ENCODE data around the gene MARVELD3. TPM values are rescaled to one million over a fixed set of nuclear protein-coding genes. Genes with fewer than 3 reads are reported as not detected.
"Not testable (repeated sequence)": the region's sequence is repeated elsewhere in the genome, so short reads cannot be mapped to it uniquely, and the experiment has no call there.

Gene MARVELD3
- polyA plus RNA-seq, 1 of the 3 experiments (the other 2 are of a cell fraction) = not detected

DNA sequence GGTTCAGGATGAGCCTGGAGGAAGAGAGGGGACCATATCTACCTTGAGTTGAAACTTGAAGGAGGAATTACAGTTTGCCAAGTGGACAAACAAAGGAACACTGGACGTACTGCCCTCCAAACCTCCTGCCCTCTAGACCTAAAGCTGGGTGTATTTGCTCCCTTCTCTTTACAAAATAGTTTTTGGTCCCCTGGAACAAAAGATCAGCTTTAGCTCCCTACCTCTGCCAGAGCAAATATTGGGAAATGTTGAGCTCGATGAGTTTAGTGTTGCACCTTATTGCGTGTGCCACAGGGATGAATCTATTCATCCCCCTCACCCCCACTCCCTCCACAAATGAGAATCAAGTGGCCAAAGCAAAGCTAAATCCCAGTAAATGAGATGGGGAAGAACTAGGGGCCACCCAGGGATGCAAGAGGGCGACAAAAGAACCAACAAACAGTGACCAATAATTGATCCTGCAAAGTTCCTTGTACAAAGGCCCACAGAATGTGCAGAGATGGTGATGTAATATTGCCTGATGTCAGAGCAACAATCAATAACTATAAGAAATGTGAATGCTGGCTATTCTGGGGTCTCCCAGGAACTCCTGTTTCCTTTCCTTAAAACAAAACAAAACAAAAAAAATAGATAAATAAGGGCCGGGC, 31.9 kb upstream of the MARVELD3 start:
- no peaks in the 10 kb centered on the region for H4K20me1 ChIP-seq (ENCODE audit: insufficient read depth)
- H3K36me3 ChIP-seq (replicated peaks in 1 of 2; ENCODE audit: control insufficient read depth in 1 of 2, insufficient read depth in 2 of 2, low read length in 1 of 2) = no peaks in the 10 kb centered on the region
- H3K79me2 ChIP-seq (ENCODE audit: insufficient read depth) = no peaks in the 10 kb centered on the region
- H3F3A ChIP-seq (replicated peaks; ENCODE audit: insufficient read depth) = no peaks in the 10 kb centered on the region
- H3K27ac ChIP-seq (ENCODE audit: low read depth in 2 of 2, low read length in 1 of 2) = no peak overlapping the region
- TF ChIP-seq TCF12 (IDR thresholded peaks at IDR 0.05) (no peak), RFX5 (IDR thresholded peaks at IDR 0.05; ENCODE audit: low read length) (no peak), YY1 (IDR thresholded peaks at IDR 0.05; ENCODE audit: low read depth) (no peak), PBX3 (IDR thresholded peaks at IDR 0.05) (no peak), JUND (IDR thresholded peaks at IDR 0.05) (no peak), SIN3A (IDR thresholded peaks at IDR 0.05; ENCODE audit: borderline replicate concordance, low read depth, low read length) (no peak), EP300 (IDR thresholded peaks at IDR 0.05; ENCODE audit: borderline replicate concordance in 1 of 2, low read depth in 1 of 2, low read length in 1 of 2) (no peak), ZBTB33 (IDR thresholded peaks at IDR 0.05; ENCODE audit: borderline replicate concordance, low read depth) (no peak), CTCF (IDR thresholded peaks at IDR 0.05) (no peak), CHD2 (IDR thresholded peaks at IDR 0.05; ENCODE audit: low read length, partially characterized antibody) (no peak), MXI1 (IDR thresholded peaks at IDR 0.05; ENCODE audit: low read depth, low read length) (no peak), SMC3 (IDR thresholded peaks at IDR 0.05; ENCODE audit: low read depth, low read length) (no peak), POLR2AphosphoS5 (IDR thresholded peaks at IDR 0.05; ENCODE audit: low read depth, low read length) (no peak), NRF1 (IDR thresholded peaks at IDR 0.05; ENCODE audit: low read depth, low read length) (no peak)
- TF ChIP-seq, protein P1, sequence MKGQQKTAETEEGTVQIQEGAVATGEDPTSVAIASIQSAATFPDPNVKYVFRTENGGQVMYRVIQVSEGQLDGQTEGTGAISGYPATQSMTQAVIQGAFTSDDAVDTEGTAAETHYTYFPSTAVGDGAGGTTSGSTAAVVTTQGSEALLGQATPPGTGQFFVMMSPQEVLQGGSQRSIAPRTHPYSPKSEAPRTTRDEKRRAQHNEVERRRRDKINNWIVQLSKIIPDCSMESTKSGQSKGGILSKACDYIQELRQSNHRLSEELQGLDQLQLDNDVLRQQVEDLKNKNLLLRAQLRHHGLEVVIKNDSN (IDR thresholded peaks at IDR 0.05; ENCODE audit: borderline replicate concordance, low read depth) = no peak
- ChIA-PET POLR2A (no interaction called here), CTCF (interaction anchor here (1.2 to 2.6 kb wide), 2 partner anchors 17 to 29 kb away, joined by 3 to 13 read pairs; no protein-coding TSS in a partner anchor)
- H3K4me3 ChIP-seq (ENCODE audit: low read depth in 2 of 2, low read length in 1 of 2) = no peak overlapping the region
- H3K9me3 ChIP-seq = no peaks in the 10 kb centered on the region
- H3K9me2 ChIP-seq = no peaks in the 10 kb centered on the region
- H3K4me1 ChIP-seq (ENCODE audit: control insufficient read depth in 1 of 2, insufficient read depth in 2 of 2, low read depth in 1 of 2, low read length in 1 of 2) = no peaks in the 10 kb centered on the region
- peaks cover 3% of the 10 kb centered on the region; the same call in 1 of the 2 replicates for H3K27me3 ChIP-seq (ENCODE audit: insufficient read depth)
- no peak overlapping the region for H3K9ac ChIP-seq
- 23% methylated on average over 5 of the region's 5 CpGs for WGBS (ENCODE audit: low lambda C conversion rate)
- no peak for DNase-seq
- no peak overlapping the region for H2AFZ ChIP-seq (ENCODE audit: low read depth)
- no peak overlapping the region for H3K4me2 ChIP-seq

- H3K4me1 ChIP-seq (ENCODE audit: control insufficient read depth in 1 of 2, insufficient read depth in 2 of 2, low read depth in 1 of 2, low read length in 1 of 2); DNase-seq; H3K27ac ChIP-seq (ENCODE audit: low read depth in 2 of 2, low read length in 1 of 2); H3K9me2 ChIP-seq; H3K9ac ChIP-seq; H3K79me2 ChIP-seq (ENCODE audit: insufficient read depth); H2AFZ ChIP-seq (ENCODE audit: low read depth); H4K20me1 ChIP-seq (ENCODE audit: insufficient read depth); H3F3A ChIP-seq (replicated peaks; ENCODE audit: insufficient read depth); H3K9me3 ChIP-seq; H3K4me3 ChIP-seq (ENCODE audit: low read depth in 2 of 2, low read length in 1 of 2); H3K36me3 ChIP-seq (replicated peaks in 1 of 2; ENCODE audit: control insufficient read depth in 1 of 2, insufficient read depth in 2 of 2, low read length in 1 of 2); H3K4me2 ChIP-seq; H3K27me3 ChIP-seq (ENCODE audit: insufficient read depth); POLR2A ChIA-PET: not testable (repeated sequence)
- CTCF ChIA-PET = interaction anchor here (2.6 kb wide), 1 partner anchor 16 kb away, joined by 13 read pairs; no protein-coding TSS in a partner anchor
- 39% methylated on average over 7 of the region's 7 CpGs for WGBS (ENCODE audit: low lambda C conversion rate)
Observed at GRCh38 chr16:71595340-71595826, 30.6 kb upstream of the MARVELD3 start.

GRCh38 chr16:71598426-71598825, 27.6 kb upstream of the MARVELD3 start:
- CTCF ChIA-PET = interaction anchor here (1.1 kb wide), 1 partner anchor 13 kb away, joined by 3 read pairs; no protein-coding TSS in a partner anchor
- H3K27me3 ChIP-seq (ENCODE audit: insufficient read depth); H3K4me1 ChIP-seq (ENCODE audit: control insufficient read depth in 1 of 2, insufficient read depth in 2 of 2, low read depth in 1 of 2, low read length in 1 of 2); H3K9ac ChIP-seq; H3K9me3 ChIP-seq; POLR2A ChIA-PET; H4K20me1 ChIP-seq (ENCODE audit: insufficient read depth); H3K4me3 ChIP-seq (ENCODE audit: low read depth in 2 of 2, low read length in 1 of 2); H3K9me2 ChIP-seq; H3K27ac ChIP-seq (ENCODE audit: low read depth in 2 of 2, low read length in 1 of 2); H3K79me2 ChIP-seq (ENCODE audit: insufficient read depth); H3K4me2 ChIP-seq; H2AFZ ChIP-seq (ENCODE audit: low read depth); H3K36me3 ChIP-seq (replicated peaks in 1 of 2; ENCODE audit: control insufficient read depth in 1 of 2, insufficient read depth in 2 of 2, low read length in 1 of 2); H3F3A ChIP-seq (replicated peaks; ENCODE audit: insufficient read depth); DNase-seq: not testable (repeated sequence)
- 18% methylated on average over 2 of the region's 2 CpGs for WGBS (ENCODE audit: low lambda C conversion rate)

Data from SK-N-SH (cell line).